ENCODE data around the gene LBH. TPM values are rescaled to one million over a fixed set of nuclear protein-coding genes. Genes with fewer than 3 reads are reported as not detected.
A peak's percentile ranks its signal among the peaks of the same experiment; 100 is the strongest.

The LBH gene
- total RNA-seq, 1 donor from 2014 or later = 137 TPM

- Mint-ChIP-seq H3K27me3 (ENCODE audit: unreplicated experiment) (peaks cover 3% of the 10 kb centered on the region), H3K36me3 (ENCODE audit: low read depth, unreplicated experiment) (no peaks in the 10 kb centered on the region), H3K4me1 (ENCODE audit: unreplicated experiment) (peaks cover 37% of the 10 kb centered on the region), H3K9me3 (ENCODE audit: unreplicated experiment) (no peaks in the 10 kb centered on the region), H3K4me3 (ENCODE audit: unreplicated experiment) (no peak overlapping the region), H3K27ac (ENCODE audit: unreplicated experiment) (no peak overlapping the region)
- no peak for TF ChIP-seq CTCF (IDR thresholded peaks at IDR 0.05; ENCODE audit: unreplicated experiment)
- no peak for DNase-seq (ENCODE audit: low spot score)
Measured at GRCh38 chr2:30223413-30223874, 7.9 kb upstream of the LBH start.

GRCh38 chr2:30224151-30224550 is 7.2 kb upstream of the LBH start:
- TF ChIP-seq CTCF (IDR thresholded peaks at IDR 0.05; ENCODE audit: unreplicated experiment) = no peak
- H3K27ac Mint-ChIP-seq (ENCODE audit: unreplicated experiment) = peak overlapping the region; percentile 30
- H3K4me1 Mint-ChIP-seq (ENCODE audit: unreplicated experiment) = peaks cover 37% of the 10 kb centered on the region
- DNase-seq (ENCODE audit: low spot score) = no peak
- no peaks in the 10 kb centered on the region for H3K9me3 Mint-ChIP-seq (ENCODE audit: unreplicated experiment)
- peaks cover 3% of the 10 kb centered on the region for H3K27me3 Mint-ChIP-seq (ENCODE audit: unreplicated experiment)
- no peaks in the 10 kb centered on the region for H3K36me3 Mint-ChIP-seq (ENCODE audit: low read depth, unreplicated experiment)
- no peak overlapping the region for H3K4me3 Mint-ChIP-seq (ENCODE audit: unreplicated experiment)

- peak overlapping the region; percentile 99 for H3K27ac Mint-ChIP-seq (ENCODE audit: unreplicated experiment)
- H3K9me3 Mint-ChIP-seq (ENCODE audit: unreplicated experiment) = no peaks in the 10 kb centered on the region
- peaks cover 2% of the 10 kb centered on the region for H3K27me3 Mint-ChIP-seq (ENCODE audit: unreplicated experiment)
- peak; percentile 28 for DNase-seq (ENCODE audit: low spot score)
- no peak for TF ChIP-seq CTCF (IDR thresholded peaks at IDR 0.05; ENCODE audit: unreplicated experiment)
- H3K36me3 Mint-ChIP-seq (ENCODE audit: low read depth, unreplicated experiment) = no peaks in the 10 kb centered on the region
- peaks cover 40% of the 10 kb centered on the region for H3K4me1 Mint-ChIP-seq (ENCODE audit: unreplicated experiment)
- peak overlapping the region; percentile 83 for H3K4me3 Mint-ChIP-seq (ENCODE audit: unreplicated experiment)
Measured at GRCh38 chr2:30225131-30225762, 6.1 kb upstream of the LBH start.

- Mint-ChIP-seq H3K36me3 (ENCODE audit: low read depth, unreplicated experiment) (no peaks in the 10 kb centered on the region), H3K4me3 (ENCODE audit: unreplicated experiment) (no peak overlapping the region), H3K27me3 (ENCODE audit: unreplicated experiment) (peaks cover 3% of the 10 kb centered on the region), H3K4me1 (ENCODE audit: unreplicated experiment) (peaks cover 46% of the 10 kb centered on the region), H3K27ac (ENCODE audit: unreplicated experiment) (peak overlapping the region; percentile 99), H3K9me3 (ENCODE audit: unreplicated experiment) (no peaks in the 10 kb centered on the region)
- DNase-seq (ENCODE audit: low spot score) = no peak
- no peak for TF ChIP-seq CTCF (IDR thresholded peaks at IDR 0.05; ENCODE audit: unreplicated experiment)
Measured at GRCh38 chr2:30226144-30227032, 4.9 kb upstream of the LBH start.

- Mint-ChIP-seq H3K4me3 (ENCODE audit: unreplicated experiment) (no peak overlapping the region), H3K4me1 (ENCODE audit: unreplicated experiment) (peaks cover 46% of the 10 kb centered on the region), H3K9me3 (ENCODE audit: unreplicated experiment) (no peaks in the 10 kb centered on the region), H3K27me3 (ENCODE audit: unreplicated experiment) (peaks cover 10% of the 10 kb centered on the region), H3K27ac (ENCODE audit: unreplicated experiment) (no peak overlapping the region), H3K36me3 (ENCODE audit: low read depth, unreplicated experiment) (peaks cover 9% of the 10 kb centered on the region)
- TF ChIP-seq CTCF (IDR thresholded peaks at IDR 0.05; ENCODE audit: unreplicated experiment) = no peak
- DNase-seq (ENCODE audit: low spot score) = no peak
Measured at GRCh38 chr2:30229596-30229995, 1.7 kb upstream of the LBH start.
